GM23338 (cell line): ENCODE data around the gene SH3RF3. TPM values are rescaled to one million over a fixed set of nuclear protein-coding genes. Genes with fewer than 3 reads are reported as not detected.

Experiments
- ATAC-seq: fragments of 200-7000 bp; cut with Tn5 transposase; 3 replicates; pipeline ENCODE4 v1.9.1; 2020
- DNase-seq: peaks from one replicate; pipeline ENCODE4 v3.0.0-alpha.2; 2015; ENCODE audit warnings: low spot score
- H2AFZ ChIP-seq: fragments of 200-600 bp; sonication (generic); 2 replicates; pipeline ENCODE4 v1.8.0; 2016; ENCODE audit warnings: antibody characterized with exemption, mild to moderate bottlenecking, moderate library complexity
- H3F3A ChIP-seq: fragments of 200-600 bp; sonication (generic); replicated peaks from 2 replicates; pipeline ENCODE4 v1.8.0; 2017; ENCODE audit warnings: antibody characterized with exemption, mixed run types, low read depth
- H3K27ac ChIP-seq: fragments of 200-600 bp; sonication (generic); 2 replicates; pipeline ENCODE4 v1.6.1; 2016; ENCODE audit warnings: low read depth
- H3K27me3 ChIP-seq: fragments of 200-600 bp; sonication (generic); 2 replicates; pipeline ENCODE4 v1.8.0; 2016; ENCODE audit warnings: mild to moderate bottlenecking, mixed run types, moderate library complexity; ENCODE audit not compliant: insufficient read depth
- H3K36me3 ChIP-seq: fragments of 200-600 bp; sonication (generic); 2 replicates; pipeline ENCODE4 v1.8.0; 2016; ENCODE audit warnings: mild to moderate bottlenecking; ENCODE audit not compliant: insufficient read depth
- H3K4me1 ChIP-seq: fragments of 200-600 bp; sonication (generic); 2 replicates; pipeline ENCODE4 v1.8.0; 2016; ENCODE audit warnings: mild to moderate bottlenecking, moderate library complexity; ENCODE audit not compliant: insufficient read depth
- H3K4me2 ChIP-seq: fragments of 200-600 bp; sonication (generic); 2 replicates; pipeline ENCODE4 v1.7.1; 2017; ENCODE audit warnings: mixed run types
- H3K4me3 ChIP-seq: fragments of 200-600 bp; sonication (generic); 2 replicates; pipeline ENCODE4 v1.6.1; 2016; ENCODE audit warnings: mixed run types
- H3K79me2 ChIP-seq: fragments of 200-600 bp; sonication (generic); replicated peaks from 2 replicates; pipeline ENCODE4 v1.8.0; 2017; ENCODE audit warnings: mild to moderate bottlenecking; ENCODE audit not compliant: insufficient read depth
- H3K9me2 ChIP-seq: fragments of 200-600 bp; sonication (generic); 2 replicates; pipeline ENCODE4 v1.8.0; 2017; ENCODE audit not compliant: insufficient read depth
- H4K20me1 ChIP-seq: fragments of 200-600 bp; sonication (generic); replicated peaks from 2 replicates; pipeline ENCODE4 v1.8.0; 2017; ENCODE audit warnings: mild to moderate bottlenecking; ENCODE audit not compliant: insufficient read depth
- H3K27ac Mint-ChIP-seq: 2 replicates; pipeline ENCODE4 v1.8.0; 2020; ENCODE audit warnings: inconsistent platforms, mild to moderate bottlenecking, moderate library complexity, mixed read lengths
- H3K27me3 Mint-ChIP-seq: 3 replicates; pipeline ENCODE4 v1.8.0; 2022; ENCODE audit warnings: low read depth, mild to moderate bottlenecking, moderate library complexity, mixed read lengths, inconsistent platforms; ENCODE audit not compliant: insufficient read depth, poor library complexity
- H3K36me3 Mint-ChIP-seq: 3 replicates; pipeline ENCODE4 v1.8.0; 2021; ENCODE audit warnings: low read depth, mild to moderate bottlenecking, inconsistent platforms, moderate library complexity, mixed read lengths
- H3K4me1 Mint-ChIP-seq: 3 replicates; pipeline ENCODE4 v1.8.0; 2020; ENCODE audit warnings: mild to moderate bottlenecking, inconsistent platforms, mixed read lengths
- H3K4me3 Mint-ChIP-seq: 3 replicates; pipeline ENCODE4 v1.8.0; 2021; ENCODE audit warnings: moderate library complexity, mild to moderate bottlenecking, inconsistent platforms, mixed read lengths
- H3K9me3 Mint-ChIP-seq: 3 replicates; pipeline ENCODE4 v1.8.0; 2020; ENCODE audit warnings: moderate library complexity, mild to moderate bottlenecking, inconsistent platforms, mixed read lengths
- CREB1 ChIP-seq: fragments of 250-450 bp; sonication (Bioruptor Pico); IDR thresholded peaks from 2 replicates; pipeline ENCODE4 v1.5.0; 2020; ENCODE audit warnings: low read depth, mild to moderate bottlenecking, moderate library complexity
- ETS1 ChIP-seq: IDR thresholded peaks from 2 replicates; pipeline ENCODE4 v1.6.1; 2016; ENCODE audit warnings: antibody characterized with exemption
- EZH2 ChIP-seq: fragments of 200-600 bp; sonication (generic); IDR thresholded peaks from one replicate; pipeline ENCODE4 v1.8.0; 2017; ENCODE audit warnings: antibody characterized with exemption, mild to moderate bottlenecking, low read depth; ENCODE audit not compliant: unreplicated experiment
- EZH2phosphoT487 ChIP-seq: fragments of 200-600 bp; sonication (generic); IDR thresholded peaks from one replicate; pipeline ENCODE4 v1.8.1; 2018; ENCODE audit warnings: antibody characterized with exemption; ENCODE audit not compliant: unreplicated experiment
- JUNB ChIP-seq: IDR thresholded peaks from one replicate; pipeline ENCODE4 v1.6.1; 2016; ENCODE audit warnings: antibody characterized with exemption; ENCODE audit not compliant: unreplicated experiment
- NANOG ChIP-seq: IDR thresholded peaks from 2 replicates; pipeline ENCODE4 v1.6.1; 2016; ENCODE audit warnings: antibody characterized with exemption, borderline replicate concordance
- POLR2AphosphoS5 ChIP-seq: IDR thresholded peaks from 2 replicates; pipeline ENCODE4 v1.6.1; 2016; ENCODE audit warnings: antibody characterized with exemption, low read depth
- REST ChIP-seq: IDR thresholded peaks from one replicate; pipeline ENCODE4 v1.6.1; 2018; ENCODE audit warnings: antibody characterized with exemption; ENCODE audit not compliant: unreplicated experiment
- STAT1 ChIP-seq: IDR thresholded peaks from one replicate; pipeline ENCODE4 v1.6.1; 2016; ENCODE audit warnings: antibody characterized with exemption; ENCODE audit not compliant: unreplicated experiment
- ZNF114 ChIP-seq: fragments of 250-450 bp; sonication (Bioruptor Pico); IDR thresholded peaks from 2 replicates; pipeline ENCODE4 v1.5.0; 2020; ENCODE audit warnings: mild to moderate bottlenecking, moderate library complexity
- ZNF331 ChIP-seq: fragments of 250-450 bp; sonication (Bioruptor Pico); IDR thresholded peaks from 2 replicates; pipeline ENCODE4 v1.5.0; 2020; ENCODE audit warnings: low read depth, mild to moderate bottlenecking, moderate library complexity
- polyA plus RNA-seq: library from polyadenylated mRNA; unstranded; fragments of >200 nt; fragmentation: Nextera tagmentation; extraction: Ambion mirVana; gene quantifications from 2 replicates; pipeline ENCODE4 v1.2.1, GENCODE V29; 2016
- total RNA-seq: library from RNA; depleted of rRNA; stranded (reverse); fragments of >200 nt; shearing (Covaris generic); gene quantifications from 2 replicates; pipeline ENCODE4 v1.2.3, GENCODE V29; 2014

SH3RF3 gene
- total and polyA plus RNA-seq, 2 experiments from 2014 or later, result 0.11 to 0.63 TPM

- ATAC-seq (no peak), DNase-seq (no peak)
- no peaks in the 10 kb centered on the region for H3F3A ChIP-seq
- H3K4me3 Mint-ChIP-seq, result no peak overlapping the region
- H3K9me3 Mint-ChIP-seq, result no peaks in the 10 kb centered on the region; the same call in 2 of the 3 replicates
- no peaks in the 10 kb centered on the region for H3K36me3 ChIP-seq
- H3K4me3 ChIP-seq, result no peak overlapping the region
- peaks cover 1% of the 10 kb centered on the region for H3K27me3 Mint-ChIP-seq
- no peak overlapping the region for H2AFZ ChIP-seq
- H3K9me2 ChIP-seq, result 0 out of 2 replicates have a peak, but pooled peaks cover 4% of the 10 kb centered on the region
- H3K27me3 ChIP-seq, result no peaks in the 10 kb centered on the region
- TF ChIP-seq EZH2, result no peak
- no peak for TF ChIP-seq JUNB
- no peak for TF ChIP-seq NANOG
- no peak for TF ChIP-seq EZH2phosphoT487
- TF ChIP-seq STAT1, result no peak
- no peak for TF ChIP-seq ETS1
- TF ChIP-seq ZNF114 (CRISPR knock-in tag), result no peak
- no peak for TF ChIP-seq ZNF331 (CRISPR knock-in tag)
- TF ChIP-seq POLR2AphosphoS5, result no peak
- no peak for TF ChIP-seq CREB1
- TF ChIP-seq REST, result no peak
- H3K4me2 ChIP-seq, result no peak overlapping the region
- no peaks in the 10 kb centered on the region for H3K79me2 ChIP-seq
- no peaks in the 10 kb centered on the region for H4K20me1 ChIP-seq
- no peak overlapping the region for H3K27ac Mint-ChIP-seq
- no peaks in the 10 kb centered on the region for H3K36me3 Mint-ChIP-seq
- no peak overlapping the region for H3K27ac ChIP-seq
- no peaks in the 10 kb centered on the region for H3K4me1 ChIP-seq
- H3K4me1 Mint-ChIP-seq, result peaks cover 14% of the 10 kb centered on the region
Measured at GRCh38 chr2:109351164-109351756, 222.3 kb downstream of the SH3RF3 start.
